H1 (cell line): ENCODE measurements around the gene PHF13.

Experiments
- EP300 ChIP-seq, 2 experiments: IDR thresholded peaks; 1 replicate in 1 of 2; 2 replicates in 1 of 2; pipeline ENCODE4 v1.6.1; 2011 to 2012; ENCODE audit warnings: low read depth in 2 of 2, low read length in 2 of 2, mild to moderate bottlenecking in 2 of 2, borderline replicate concordance in 1 of 2, inconsistent platforms in 1 of 2, moderate library complexity in 1 of 2
- EZH2 ChIP-seq: fragments of 200-600 bp; sonication (generic); IDR thresholded peaks from 2 replicates; pipeline ENCODE4 v1.7.1; 2012; ENCODE audit warnings: low read depth, mild to moderate bottlenecking, moderate library complexity, low read length, inconsistent platforms; ENCODE audit not compliant: severe bottlenecking
- RAD21 ChIP-seq, 2 experiments: IDR thresholded peaks in 1 of 2; conservative IDR thresholded peaks in 1 of 2; 2 replicates each; pipeline ENCODE4 v1.6.1; 2011; ENCODE audit warnings: low read depth in 2 of 2, low read length in 2 of 2, improper control_type of control experiment in 1 of 2, inconsistent platforms in 1 of 2, mild to moderate bottlenecking in 1 of 2, moderate library complexity in 1 of 2
- TF ChIP-seq, protein P1 (sequence below), 3 experiments: IDR thresholded peaks; 1 replicate in 2 of 3; 2 replicates in 1 of 3; pipeline versions ENCODE4 v1.5.1 to v1.6.1; 2011; ENCODE audit warnings: low read length in 3 of 3, mild to moderate bottlenecking in 3 of 3, inconsistent platforms in 2 of 3, low read depth in 1 of 3, moderate library complexity in 1 of 3; ENCODE audit not compliant: insufficient read depth in 1 of 3; ENCODE audit errors: control extremely low read depth in 1 of 3

DNA sequence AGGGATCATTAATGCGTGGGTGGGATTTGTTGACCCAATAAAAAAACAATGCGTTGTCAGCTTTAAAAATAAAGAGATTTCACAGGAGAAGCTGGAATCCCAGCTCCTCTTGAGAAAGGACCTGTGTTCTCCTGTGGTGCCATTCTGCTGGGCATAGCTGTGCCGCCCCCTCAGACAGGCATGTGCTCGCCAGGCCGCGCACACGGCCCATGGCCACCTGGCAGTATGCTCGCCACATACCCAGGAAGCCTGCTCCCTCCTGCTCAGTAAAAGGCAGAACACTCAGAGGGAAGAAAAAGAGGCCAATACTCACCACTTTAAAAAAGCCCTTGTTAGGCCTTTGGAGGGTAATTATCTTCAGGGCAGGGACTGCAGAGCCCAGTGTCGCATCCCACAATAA lies 24.2 kb downstream of the PHF13 start:
- TF ChIP-seq, protein P1, sequence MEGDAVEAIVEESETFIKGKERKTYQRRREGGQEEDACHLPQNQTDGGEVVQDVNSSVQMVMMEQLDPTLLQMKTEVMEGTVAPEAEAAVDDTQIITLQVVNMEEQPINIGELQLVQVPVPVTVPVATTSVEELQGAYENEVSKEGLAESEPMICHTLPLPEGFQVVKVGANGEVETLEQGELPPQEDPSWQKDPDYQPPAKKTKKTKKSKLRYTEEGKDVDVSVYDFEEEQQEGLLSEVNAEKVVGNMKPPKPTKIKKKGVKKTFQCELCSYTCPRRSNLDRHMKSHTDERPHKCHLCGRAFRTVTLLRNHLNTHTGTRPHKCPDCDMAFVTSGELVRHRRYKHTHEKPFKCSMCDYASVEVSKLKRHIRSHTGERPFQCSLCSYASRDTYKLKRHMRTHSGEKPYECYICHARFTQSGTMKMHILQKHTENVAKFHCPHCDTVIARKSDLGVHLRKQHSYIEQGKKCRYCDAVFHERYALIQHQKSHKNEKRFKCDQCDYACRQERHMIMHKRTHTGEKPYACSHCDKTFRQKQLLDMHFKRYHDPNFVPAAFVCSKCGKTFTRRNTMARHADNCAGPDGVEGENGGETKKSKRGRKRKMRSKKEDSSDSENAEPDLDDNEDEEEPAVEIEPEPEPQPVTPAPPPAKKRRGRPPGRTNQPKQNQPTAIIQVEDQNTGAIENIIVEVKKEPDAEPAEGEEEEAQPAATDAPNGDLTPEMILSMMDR (IDR thresholded peaks at IDR 0.05; ENCODE audit: control extremely low read depth in 1 of 3, insufficient read depth in 1 of 3, low read depth in 1 of 3, low read length in 3 of 3), result no peak
- TF ChIP-seq EP300 (IDR thresholded peaks at IDR 0.05; ENCODE audit: borderline replicate concordance in 1 of 2, low read depth in 2 of 2, low read length in 2 of 2) (no peak), RAD21 (IDR thresholded peaks at IDR 0.05 in 1 of 2, conservative IDR thresholded peaks at IDR 0.05 in 1 of 2; ENCODE audit: low read depth in 2 of 2, low read length in 2 of 2) (no peak), EZH2 (no peak)
